ENCODE measurements around the gene KBTBD2. TPM values are rescaled to one million over a fixed set of nuclear protein-coding genes. Genes with fewer than 3 reads are reported as not detected.
A peak's percentile ranks its signal among the peaks of the same experiment; 100 is the strongest.

Gene KBTBD2
- total RNA-seq, 2 donors from 2014 or later: 13.3 to 38.7 TPM

DNA sequence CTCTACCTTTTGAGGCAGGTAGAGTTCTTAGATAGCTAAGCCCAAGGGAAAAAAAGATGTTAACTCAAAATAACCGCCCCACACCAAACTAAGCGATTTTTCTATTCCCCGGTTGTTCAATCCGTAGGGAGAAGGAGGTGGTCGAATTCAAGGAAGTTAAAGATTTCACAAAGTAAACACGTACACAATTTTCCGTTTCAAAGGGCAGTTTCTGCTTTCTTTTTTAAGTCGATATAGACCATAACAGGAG, 842 bp downstream of the KBTBD2 start:
- H3K4me1 ChIP-seq (replicated peaks): peaks cover 5% of the 10 kb centered on the region
- DNase-seq (ENCODE audit: low spot score): no peak
- WGBS: under 1% methylated on average over 8 of the region's 8 CpGs
- no peaks in the 10 kb centered on the region for H3K36me3 ChIP-seq
- no peaks in the 10 kb centered on the region for H3K27me3 ChIP-seq (replicated peaks; ENCODE audit: insufficient read depth)
- no peak for TF ChIP-seq POLR2A (IDR thresholded peaks at IDR 0.05)
- TF ChIP-seq CTCF (IDR thresholded peaks at IDR 0.05): no peak
- no peak for TF ChIP-seq POLR2AphosphoS5 (IDR thresholded peaks at IDR 0.05)
- intact Hi-C loops (cut with DNase I): loop anchor here (5.0 to 10.0 kb wide), 4 partner anchors 52 to 172 kb away; partner anchors contain the start of genes FKBP9 and NT5C3A
- H3K27ac ChIP-seq: peak overlapping the region; percentile 99
- peak overlapping the region; percentile 94 to 99 for H3K4me3 ChIP-seq
- H3K9me3 ChIP-seq: no peaks in the 10 kb centered on the region

DNA sequence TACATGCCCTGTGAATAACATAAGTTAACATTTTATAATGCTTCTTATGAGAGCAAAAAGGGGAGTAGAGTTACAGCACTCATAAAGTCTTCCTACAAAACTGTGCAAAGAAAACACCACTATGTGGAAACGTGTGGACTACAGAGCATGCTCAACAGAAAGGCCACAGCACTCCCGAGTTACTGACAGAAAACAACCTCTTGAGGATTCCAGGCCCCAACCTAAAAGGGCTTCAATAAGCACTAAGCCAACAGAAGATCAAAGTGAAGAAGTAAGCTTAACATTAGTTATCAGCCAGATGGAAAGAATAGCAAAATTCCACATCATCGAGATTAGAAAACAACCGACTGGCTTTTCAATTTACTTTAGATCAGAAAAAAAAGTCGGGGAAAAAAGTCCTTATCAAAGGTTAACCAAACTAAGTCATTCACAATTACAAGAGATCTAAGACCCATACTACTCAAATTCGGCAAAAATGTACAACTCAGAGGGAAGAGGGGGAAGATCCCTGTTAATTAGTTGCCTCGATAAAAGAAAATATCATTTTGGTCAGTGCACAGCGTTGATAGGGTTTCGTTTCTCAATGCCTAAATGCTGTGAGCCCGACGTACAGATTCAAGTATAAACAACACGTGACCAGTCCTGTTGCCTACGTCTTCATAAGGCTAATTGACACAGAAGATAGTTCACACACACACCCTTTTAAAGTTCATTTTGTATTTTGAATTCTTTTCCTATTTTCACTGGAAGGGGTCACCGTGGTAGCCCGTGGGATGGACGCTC, 1.4 kb downstream of the KBTBD2 start:
- Histone ChIP-seq H3K27ac (peak overlapping the region; percentile 99), H3K9me3 (no peaks in the 10 kb centered on the region), H3K4me3 (peak overlapping the region; percentile 94 to 99), H3K4me1 (replicated peaks) (peaks cover 5% of the 10 kb centered on the region), H3K36me3 (no peaks in the 10 kb centered on the region), H3K27me3 (replicated peaks; ENCODE audit: insufficient read depth) (no peaks in the 10 kb centered on the region)
- TF ChIP-seq CTCF (IDR thresholded peaks at IDR 0.05) (no peak), POLR2A (IDR thresholded peaks at IDR 0.05) (peak; percentile 45), POLR2AphosphoS5 (IDR thresholded peaks at IDR 0.05) (peak; percentile 74)
- intact Hi-C loops (cut with DNase I): loop anchor here (5.0 to 10.0 kb wide), 4 partner anchors 52 to 172 kb away; partner anchors contain the start of genes FKBP9 and NT5C3A
- 0% methylated on average over 16 of the region's 16 CpGs for WGBS
- peak; percentile 53 for DNase-seq (ENCODE audit: low spot score)

DNA sequence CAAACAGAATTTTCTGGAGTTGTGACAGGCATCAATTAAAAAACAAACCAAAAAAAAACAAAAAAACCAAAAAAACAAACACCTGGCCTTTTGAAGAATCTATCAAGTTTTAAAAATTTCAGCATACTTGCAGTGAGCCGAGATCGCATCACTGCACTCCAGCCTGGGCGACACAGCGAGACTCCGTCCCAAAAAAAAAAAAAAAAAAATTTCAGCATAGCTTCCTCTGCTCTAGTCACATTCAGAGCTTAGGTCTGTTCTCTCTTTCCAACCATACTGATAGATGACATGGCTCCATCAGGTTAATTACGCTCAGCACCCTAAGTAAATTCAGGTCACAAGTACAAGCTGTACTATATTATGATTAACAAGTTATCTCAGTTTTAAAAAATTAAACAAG, 3.1 kb downstream of the KBTBD2 start:
- H3K4me1 ChIP-seq (replicated peaks): peaks cover 5% of the 10 kb centered on the region
- no peaks in the 10 kb centered on the region for H3K27me3 ChIP-seq (replicated peaks; ENCODE audit: insufficient read depth)
- DNase-seq (ENCODE audit: low spot score): no peak
- no peak overlapping the region for H3K4me3 ChIP-seq
- H3K36me3 ChIP-seq: no peaks in the 10 kb centered on the region
- intact Hi-C loops (cut with DNase I): no loop called here
- no peaks in the 10 kb centered on the region for H3K9me3 ChIP-seq
- TF ChIP-seq POLR2AphosphoS5 (IDR thresholded peaks at IDR 0.05): no peak
- TF ChIP-seq POLR2A (IDR thresholded peaks at IDR 0.05): no peak
- TF ChIP-seq CTCF (IDR thresholded peaks at IDR 0.05): no peak
- H3K27ac ChIP-seq: no peak overlapping the region
- WGBS: 92% methylated on average over 6 of the region's 6 CpGs

DNA sequence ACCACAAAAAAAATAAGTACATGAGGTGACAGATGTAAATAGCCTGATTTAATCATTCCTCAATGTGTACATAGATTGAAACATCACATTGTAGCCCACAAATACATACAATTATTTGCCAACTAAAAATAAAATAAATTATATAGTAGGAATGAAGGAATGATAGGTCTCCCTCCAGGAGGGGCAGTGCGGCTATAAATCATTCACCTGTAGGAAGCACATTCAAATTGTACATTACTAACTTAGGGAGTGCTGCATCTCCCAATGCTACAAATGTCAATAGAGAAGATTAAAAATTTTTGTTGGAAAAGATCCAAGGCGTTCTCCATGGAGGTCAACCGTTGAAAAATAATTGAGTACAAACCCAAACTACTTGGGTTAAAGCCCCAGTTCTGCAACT, 4.2 kb downstream of the KBTBD2 start:
- H3K36me3 ChIP-seq: no peaks in the 10 kb centered on the region
- no peak overlapping the region for H3K4me3 ChIP-seq
- H3K4me1 ChIP-seq (replicated peaks): peaks cover 5% of the 10 kb centered on the region
- no peak for DNase-seq (ENCODE audit: low spot score)
- H3K27me3 ChIP-seq (replicated peaks; ENCODE audit: insufficient read depth): no peaks in the 10 kb centered on the region
- intact Hi-C loops (cut with DNase I): no loop called here
- H3K9me3 ChIP-seq: no peaks in the 10 kb centered on the region
- no peak overlapping the region for H3K27ac ChIP-seq
- WGBS: 58% methylated on average over 3 of the region's 3 CpGs
- no peak for TF ChIP-seq POLR2A (IDR thresholded peaks at IDR 0.05)
- no peak for TF ChIP-seq CTCF (IDR thresholded peaks at IDR 0.05)
- TF ChIP-seq POLR2AphosphoS5 (IDR thresholded peaks at IDR 0.05): no peak
